SH-SY5Y (cell line): ENCODE data around the gene PTPRK.

Experiments used
- GATA2 ChIP-seq: IDR thresholded peaks from 2 replicates; pipeline ENCODE4 v1.6.1; 2011; ENCODE audit warnings: mild to moderate bottlenecking, low read depth, low read length
- GATA3 ChIP-seq: IDR thresholded peaks from 2 replicates; pipeline ENCODE4 v1.6.1; 2011; ENCODE audit warnings: low read depth, mild to moderate bottlenecking, low read length, moderate library complexity

The PTPRK gene

DNA sequence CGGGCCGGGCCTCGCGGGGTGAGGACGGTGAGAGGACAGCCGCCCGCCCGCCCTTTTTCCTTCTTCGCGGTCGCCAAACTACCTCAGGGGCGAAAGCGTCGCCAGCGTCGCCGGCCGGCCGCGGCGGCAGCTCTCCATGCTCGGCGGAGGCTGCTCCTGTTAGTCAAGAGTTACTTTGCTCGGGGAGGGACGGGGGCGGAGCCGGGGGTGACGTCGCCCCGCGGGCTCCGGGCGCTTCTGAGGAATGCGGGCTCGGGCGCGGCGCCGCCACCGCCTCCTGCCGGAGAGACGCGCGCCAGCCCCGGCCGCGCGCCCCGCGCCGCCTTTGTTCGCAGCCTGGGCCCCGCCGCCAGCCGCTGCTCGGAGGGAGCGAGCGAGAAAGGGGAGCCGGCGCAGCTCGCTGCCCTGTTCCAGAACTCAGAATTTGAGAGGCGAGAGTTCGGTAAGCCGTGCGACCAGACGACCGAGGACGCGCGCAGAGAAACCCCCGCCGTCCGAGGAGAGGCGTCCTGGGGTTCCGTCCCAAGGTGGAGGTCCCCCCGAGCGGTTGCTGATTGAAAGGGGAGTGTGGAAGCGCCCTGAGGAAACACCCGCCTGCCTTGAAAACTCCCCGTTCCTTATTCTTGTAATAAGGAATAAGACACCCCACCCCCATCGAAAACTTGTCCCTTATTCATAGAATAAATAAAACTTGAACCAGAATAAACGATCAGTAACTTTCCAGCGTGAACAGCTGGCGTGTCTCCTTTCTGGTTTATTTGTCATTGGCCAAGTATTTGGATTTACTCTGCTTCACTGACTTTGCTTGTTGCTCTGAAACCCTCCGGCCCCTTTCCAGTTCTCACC, at the start of gene PTPRK:
PTPRK (minus strand) TSS at position 164 of the 846 bp plus-strand sequence. CDS start 241 bp downstream, outside the sequence.
- TF ChIP-seq GATA2 (no peak), GATA3 (no peak)

DNA sequence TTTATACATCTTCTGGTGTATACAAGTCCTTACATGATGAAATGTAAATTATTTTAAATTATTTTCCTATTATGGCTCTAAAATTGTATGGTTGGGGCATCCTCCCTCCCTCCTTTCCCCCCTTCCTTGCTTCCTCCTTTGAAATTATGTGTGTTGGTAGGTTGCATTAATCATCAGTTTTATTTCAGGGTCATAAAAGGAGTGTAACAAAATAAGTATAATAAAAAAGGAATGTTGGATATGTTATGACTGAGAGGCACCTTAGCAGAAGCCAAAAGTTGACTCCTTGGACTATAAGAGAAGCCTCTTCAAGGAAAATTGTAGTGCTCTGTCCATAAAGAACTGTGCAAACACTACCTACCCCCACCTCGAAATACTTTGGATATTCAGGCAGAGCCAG, 46.6 kb upstream of the PTPRK start:
- TF ChIP-seq GATA3 (no peak), GATA2 (no peak)

DNA sequence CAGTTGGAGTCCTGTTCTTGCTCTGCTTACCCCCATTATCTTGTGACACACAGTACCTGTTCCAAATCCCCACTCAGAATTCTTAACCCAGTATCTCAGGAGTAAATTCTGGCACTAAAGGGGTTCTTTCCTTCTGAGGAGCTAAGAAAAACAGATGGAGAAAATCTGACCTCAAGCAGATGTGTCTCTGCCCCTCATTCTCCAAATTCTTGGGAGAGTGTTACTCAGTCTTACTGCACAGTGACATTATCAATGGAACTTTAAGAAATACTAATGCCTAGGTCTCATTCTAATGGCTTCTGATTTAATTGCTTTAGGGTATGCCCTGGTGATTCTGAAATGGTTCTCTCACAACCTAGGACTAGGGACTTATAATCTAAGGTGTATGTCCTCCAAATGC, 40.6 kb upstream of the PTPRK start:
- TF ChIP-seq GATA2 (no peak), GATA3 (no peak)

DNA sequence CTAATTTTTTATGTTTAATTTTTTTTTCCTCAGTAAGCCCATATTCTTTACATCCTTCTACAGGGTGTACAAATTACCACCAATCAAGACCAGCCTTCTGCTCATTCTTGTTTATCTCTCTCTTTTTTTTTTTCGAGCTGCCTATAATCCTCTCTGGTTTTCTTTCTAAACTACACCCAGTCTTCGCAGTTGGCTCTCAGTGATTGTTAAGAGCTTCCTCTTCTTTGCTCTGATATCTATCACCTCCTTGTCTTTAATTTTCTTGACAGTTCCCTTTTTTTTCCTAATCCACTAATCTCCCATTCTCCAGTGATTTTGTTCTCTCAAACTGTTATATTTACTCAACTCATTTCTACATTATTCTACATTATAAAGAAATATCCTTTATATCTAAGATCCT, 38.5 kb upstream of the PTPRK start:
- TF ChIP-seq GATA2 = no peak
- TF ChIP-seq GATA3 = no peak

DNA sequence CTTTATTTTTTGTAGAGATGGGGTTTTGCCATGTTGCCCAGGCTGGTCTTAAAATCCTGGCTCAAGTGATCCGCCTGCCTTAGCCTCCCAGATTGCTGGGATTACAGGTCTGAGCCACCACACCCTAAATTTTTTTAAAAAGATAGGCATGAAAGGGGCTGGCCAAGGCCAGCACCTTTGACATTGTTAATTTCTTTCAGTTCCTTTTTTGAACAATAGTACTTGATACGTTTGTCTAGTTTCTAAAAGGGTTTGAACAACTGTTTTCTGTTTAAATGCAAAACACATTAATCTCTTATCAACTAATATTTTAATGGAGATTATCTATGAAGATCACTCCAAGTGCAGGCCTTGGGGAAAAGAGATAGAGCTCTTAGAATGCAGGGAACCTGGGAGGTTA, 37.6 kb upstream of the PTPRK start:
- no peak for TF ChIP-seq GATA3
- no peak for TF ChIP-seq GATA2

DNA sequence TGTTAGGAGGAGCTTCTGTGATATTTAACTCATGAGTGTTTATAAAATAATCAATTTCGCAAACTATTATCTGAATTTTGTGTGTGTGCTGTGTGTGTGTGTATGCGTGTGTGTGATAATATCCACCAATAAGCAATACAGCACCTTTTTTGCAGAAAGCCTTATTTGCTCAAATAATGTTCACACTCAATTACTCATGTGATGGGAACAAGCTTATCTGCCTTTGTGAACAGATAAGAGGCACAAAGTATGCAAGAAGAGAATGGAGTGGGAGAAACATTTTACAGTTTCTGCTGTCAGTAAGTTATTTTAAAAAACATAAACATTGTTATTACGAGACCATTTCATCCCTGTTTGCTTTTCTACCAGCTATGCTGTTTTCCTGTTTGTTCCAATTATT, 36.7 kb upstream of the PTPRK start:
- TF ChIP-seq GATA3 = no peak

DNA sequence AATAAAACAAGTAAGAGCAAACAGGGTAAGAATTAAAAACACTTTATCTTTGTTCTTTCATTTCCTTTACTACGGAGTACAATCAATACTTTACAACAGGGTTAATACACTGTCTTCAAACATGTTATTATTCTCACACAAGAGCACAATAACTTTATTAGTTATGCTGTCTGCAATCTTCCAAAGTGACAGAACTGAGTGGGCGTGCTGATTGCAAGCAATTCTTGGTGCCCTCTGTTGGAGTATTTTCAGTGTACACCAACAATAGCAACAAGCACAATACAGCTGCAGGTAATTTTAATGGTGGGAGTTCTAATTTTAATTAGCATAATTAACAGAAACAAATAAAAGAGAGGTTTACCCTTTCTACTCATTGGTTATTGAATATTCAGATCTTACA, 33.9 kb upstream of the PTPRK start:
- TF ChIP-seq GATA2 (no peak), GATA3 (no peak)

DNA sequence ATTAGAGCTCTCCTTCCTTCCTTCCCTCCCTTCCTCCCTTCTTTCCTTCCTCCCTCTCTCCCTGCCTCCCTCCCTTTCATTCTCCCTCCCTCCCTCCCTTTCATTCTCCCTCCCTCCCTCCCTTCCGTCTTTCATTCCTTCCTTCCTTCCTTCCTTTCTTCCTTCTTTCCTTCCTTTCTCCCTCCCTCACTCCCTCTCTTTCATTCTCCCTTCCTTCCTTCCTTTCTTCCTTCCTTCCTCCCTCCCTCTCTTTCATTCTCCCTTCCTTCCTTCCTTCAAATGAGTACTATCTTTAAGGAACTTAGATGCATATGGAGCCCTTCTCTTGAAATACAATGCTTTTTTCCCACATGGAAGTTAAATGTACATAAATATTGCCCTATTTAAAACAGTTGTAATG, 20.9 kb upstream of the PTPRK start:
- no peak for TF ChIP-seq GATA2

DNA sequence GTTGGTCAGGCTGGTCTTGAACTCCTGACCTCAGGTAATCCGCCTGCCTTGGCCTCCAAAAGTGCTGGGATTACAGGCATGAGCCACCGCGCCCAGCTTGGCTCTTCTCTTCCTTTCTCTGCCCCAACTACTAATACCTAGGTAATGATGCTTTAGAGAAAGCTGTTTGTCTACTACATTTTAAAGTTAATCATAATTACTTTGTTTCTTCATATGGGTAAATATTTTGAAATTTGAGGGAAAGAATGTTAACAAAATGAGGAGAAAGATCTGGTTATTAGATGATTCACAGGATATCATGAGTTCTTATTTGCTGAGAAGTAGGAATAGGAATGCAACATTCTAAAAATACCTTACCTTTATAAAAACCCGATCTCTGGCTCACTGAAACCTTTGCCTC, 18.4 kb upstream of the PTPRK start:
- TF ChIP-seq GATA3 = no peak
- no peak for TF ChIP-seq GATA2

DNA sequence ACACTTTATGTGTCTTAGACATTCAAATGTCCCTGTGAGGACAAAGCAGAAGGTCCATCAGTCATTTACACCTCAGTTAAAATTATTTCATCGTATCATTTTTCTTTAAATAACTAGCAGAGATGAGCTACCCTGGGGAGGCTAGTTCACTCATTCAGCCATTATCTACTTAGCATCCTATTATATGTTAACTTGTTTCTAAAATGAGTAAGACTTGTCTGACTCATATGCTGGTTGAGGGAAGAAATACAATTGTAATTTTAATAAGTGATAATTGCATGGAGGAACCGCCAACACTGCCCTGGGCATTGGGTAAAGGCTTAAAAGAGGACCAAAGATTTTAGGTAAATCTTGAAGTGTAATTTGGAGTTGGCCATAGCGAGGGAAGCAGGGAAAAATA, 12.4 kb upstream of the PTPRK start:
- TF ChIP-seq GATA3 (no peak), GATA2 (no peak)

DNA sequence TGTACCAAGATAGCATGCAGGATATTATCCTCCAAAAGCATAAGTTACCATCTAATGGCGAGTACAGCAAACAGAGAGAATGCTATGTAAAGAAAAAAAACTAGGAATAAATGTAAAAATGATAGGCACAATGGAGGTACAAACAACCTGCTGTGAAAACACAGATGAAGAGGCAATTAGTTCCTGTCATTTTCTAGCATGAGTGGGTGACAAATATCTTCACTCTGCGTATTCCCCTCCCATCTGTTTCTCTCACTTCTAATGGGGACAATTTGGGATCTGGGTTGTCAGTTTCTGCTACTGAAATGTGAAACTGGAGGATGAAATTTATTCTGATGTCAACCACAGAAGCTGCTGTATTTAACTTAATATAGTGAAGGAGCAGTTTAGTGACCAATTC, 11.7 kb upstream of the PTPRK start:
- TF ChIP-seq GATA2 = no peak
- no peak for TF ChIP-seq GATA3

DNA sequence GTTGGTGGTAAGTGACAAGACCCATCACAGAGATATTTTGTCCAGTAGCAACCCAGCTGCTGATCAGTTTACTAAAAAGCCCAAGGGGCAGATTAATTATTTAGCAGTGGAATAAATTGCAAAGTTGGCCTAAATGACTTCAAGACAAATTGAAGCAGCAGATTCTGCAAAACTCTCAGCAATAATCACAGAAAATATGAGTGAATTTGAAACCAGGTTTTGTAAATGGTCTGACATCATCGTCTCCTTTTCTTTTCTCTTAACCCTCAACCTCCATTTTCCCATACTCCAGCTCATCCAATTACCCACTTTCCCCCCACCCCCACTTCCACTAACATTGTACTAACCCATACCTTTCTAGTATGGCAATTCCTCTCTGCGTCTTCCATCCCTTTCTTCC, 11.3 kb upstream of the PTPRK start:
- TF ChIP-seq GATA3 (no peak), GATA2 (no peak)

DNA sequence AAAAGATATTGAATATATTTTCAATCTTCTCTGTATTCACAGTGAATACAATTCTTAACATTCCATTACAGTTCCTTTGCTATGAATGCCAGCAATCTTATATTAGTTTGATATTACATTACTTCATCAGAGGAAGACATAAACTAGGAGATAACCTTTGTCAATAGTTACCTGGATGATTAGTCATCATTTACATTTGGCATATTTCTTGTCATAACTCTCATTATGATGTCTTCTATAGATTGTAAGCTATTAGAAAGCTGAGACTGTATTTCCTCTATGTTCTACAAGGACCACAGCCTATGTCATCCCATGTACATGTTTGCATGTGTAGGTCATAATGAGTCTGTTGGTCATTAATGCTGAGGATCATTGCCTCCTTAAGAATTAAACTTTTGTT, 7.8 kb upstream of the PTPRK start:
- no peak for TF ChIP-seq GATA3
- no peak for TF ChIP-seq GATA2

DNA sequence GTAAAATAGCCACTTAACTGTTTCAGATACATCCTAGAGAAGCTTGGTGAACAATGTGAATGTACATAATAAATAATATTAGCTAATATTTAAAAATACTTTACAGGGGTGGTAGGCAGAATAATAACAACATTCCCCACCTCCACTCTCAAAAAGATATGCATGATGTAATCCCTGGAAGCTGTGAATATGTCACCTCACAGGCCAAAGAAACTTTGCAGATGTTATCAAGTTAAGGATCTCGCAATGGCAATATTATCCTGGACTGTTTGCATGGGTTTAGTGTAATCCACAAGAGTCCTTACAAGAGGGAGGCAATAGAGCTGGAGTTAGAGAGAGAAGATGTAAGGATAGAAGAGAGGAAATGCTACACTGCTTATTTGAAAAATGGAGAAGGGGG, 7.0 kb upstream of the PTPRK start:
- TF ChIP-seq GATA3 = no peak
- no peak for TF ChIP-seq GATA2

DNA sequence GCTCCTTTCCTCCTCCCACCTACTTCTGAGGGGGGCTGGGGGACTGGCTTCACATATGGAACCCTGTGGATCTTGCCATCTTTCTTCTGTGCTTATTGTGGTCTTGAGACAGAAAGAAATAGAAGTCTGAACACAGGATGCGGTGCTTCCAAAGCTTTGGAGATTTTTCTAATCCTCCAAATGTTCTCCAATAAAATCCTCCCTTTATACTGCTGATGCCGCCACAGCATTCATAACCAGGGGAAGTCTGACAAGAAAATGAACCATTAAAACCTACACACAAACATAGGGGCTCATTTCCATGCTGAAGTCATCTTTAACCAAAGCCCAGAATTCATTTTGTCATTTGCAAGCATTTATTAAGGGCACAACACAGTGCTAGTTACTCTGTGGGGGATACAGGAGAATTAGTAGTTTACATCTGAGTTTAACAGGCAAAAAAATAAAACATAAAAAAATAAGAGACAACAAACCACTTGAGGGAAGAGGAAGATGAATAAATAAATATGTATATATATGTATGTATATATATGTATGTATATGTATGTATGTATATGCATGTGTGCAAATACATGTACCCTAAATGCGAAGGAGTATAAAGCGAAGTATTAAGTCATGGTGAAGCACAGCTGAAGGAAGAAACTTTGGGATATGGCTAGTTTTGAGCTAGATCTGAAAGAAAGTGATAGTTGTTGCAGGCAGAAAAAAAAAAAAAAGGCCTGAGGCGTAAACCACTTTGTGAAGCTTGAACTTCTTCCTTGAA, 5.9 kb upstream of the PTPRK start:
- TF ChIP-seq GATA2 (no peak), GATA3 (no peak)
